ENCODE measurements around the gene ARID5B. TPM values are rescaled to one million over a fixed set of nuclear protein-coding genes. Genes with fewer than 3 reads are reported as not detected.
"Not testable (repeated sequence)": the region's sequence is repeated elsewhere in the genome, so short reads cannot be mapped to it uniquely, and the experiment has no call there.

ARID5B gene
- total and polyA plus RNA-seq, 2 donors (not counting 3 experiments of a cell fraction or from before 2014, with no cell fraction given) = 5.6 to 8.9 TPM

GRCh38 chr10:61867817-61868216 is 33.7 kb upstream of the ARID5B start:
- Histone ChIP-seq H3K4me3 (replicated peaks in 1 of 3; ENCODE audit: insufficient read depth in 1 of 3, low read depth in 1 of 3, low read length in 3 of 3) (peak overlapping the region in 1 of 3 experiments; percentile 31), H2AFZ (ENCODE audit: low read depth, low read length) (peak overlapping the region; percentile 38)
- H4K20me1 ChIP-seq (replicated peaks; ENCODE audit: control insufficient read depth, extremely low read depth, insufficient read depth, low read length); H3K79me2 ChIP-seq (ENCODE audit: control insufficient read depth, insufficient read depth, low read length); H3K27me3 ChIP-seq (ENCODE audit: control insufficient read depth in 2 of 2, insufficient read depth in 2 of 2, low read length in 2 of 2); H3K27ac ChIP-seq (ENCODE audit: insufficient read depth, low read depth, low read length); H3K4me1 ChIP-seq (ENCODE audit: control insufficient read depth, extremely low read depth, insufficient read depth, low read length); H3K9me3 ChIP-seq (replicated peaks; ENCODE audit: control insufficient read depth, insufficient read depth, low read length); BruUV-seq (replicated peaks); POLR2A ChIA-PET; H3K9me1 ChIP-seq (replicated peaks; ENCODE audit: control insufficient read depth, extremely low read depth, insufficient read depth, low read length); FAIRE-seq; H3K9ac ChIP-seq (replicated peaks; ENCODE audit: extremely low read depth, insufficient read depth, low read length); dilution Hi-C loops (cut with MboI; ENCODE audit: extremely low pct_ligation_motif_present, low sequenced_read_pairs); H3K36me3 ChIP-seq (ENCODE audit: control insufficient read depth in 2 of 2, extremely low read depth in 1 of 2, insufficient read depth in 2 of 2, low read length in 2 of 2); H3K4me2 ChIP-seq (ENCODE audit: insufficient read depth, low read length): not testable (repeated sequence)
- TF ChIP-seq CTCF (IDR thresholded peaks at IDR 0.05; ENCODE audit: extremely low read depth in 1 of 2, insufficient read depth in 1 of 2, low read depth in 1 of 2, low read length in 2 of 2) = peak in 1 of 2 donors; percentile 27
- peak; percentile 45 for DNase-seq (ENCODE audit: low read depth, low spot score)
- CTCF ChIA-PET = interaction anchor here (0.9 to 3.9 kb wide), 8 partner anchors 10 to 727 kb away, joined by 3 to 23 read pairs (median 4); no protein-coding TSS in a partner anchor
- intact Hi-C loops (cut with micrococcal nuclease) = loop anchor here (1.0 to 2.0 kb wide), 2 partner anchors 31 to 117 kb away; no protein-coding TSS in a partner anchor

GRCh38 chr10:61869041-61869675 is 32.3 kb upstream of the ARID5B start:
- ChIA-PET POLR2A (no interaction called here), CTCF (interaction anchor here (1.6 to 3.9 kb wide), 4 partner anchors 28 to 728 kb away, joined by 4 to 23 read pairs (median 13); no protein-coding TSS in a partner anchor)
- H3K9me3 ChIP-seq (replicated peaks; ENCODE audit: control insufficient read depth, insufficient read depth, low read length) = no peaks in the 10 kb centered on the region
- no TSS peak for BruUV-seq (replicated peaks)
- intact Hi-C loops (cut with micrococcal nuclease) = loop anchor here (2.0 kb wide), 1 partner anchor 32 kb away; no protein-coding TSS in a partner anchor
- no peaks in the 10 kb centered on the region for H4K20me1 ChIP-seq (replicated peaks; ENCODE audit: control insufficient read depth, extremely low read depth, insufficient read depth, low read length)
- H3K9ac ChIP-seq (replicated peaks; ENCODE audit: extremely low read depth, insufficient read depth, low read length) = no peak overlapping the region
- dilution Hi-C loops (cut with MboI; ENCODE audit: extremely low pct_ligation_motif_present, low sequenced_read_pairs) = no loop called here
- no peaks in the 10 kb centered on the region for H3K36me3 ChIP-seq (ENCODE audit: control insufficient read depth in 2 of 2, extremely low read depth in 1 of 2, insufficient read depth in 2 of 2, low read length in 2 of 2)
- no peaks in the 10 kb centered on the region for H3K9me1 ChIP-seq (replicated peaks; ENCODE audit: control insufficient read depth, extremely low read depth, insufficient read depth, low read length)
- H3K27ac ChIP-seq (ENCODE audit: insufficient read depth, low read depth, low read length) = no peak overlapping the region
- no peaks in the 10 kb centered on the region for H3K4me1 ChIP-seq (ENCODE audit: control insufficient read depth, extremely low read depth, insufficient read depth, low read length)
- no peaks in the 10 kb centered on the region for H3K27me3 ChIP-seq (ENCODE audit: control insufficient read depth in 2 of 2, insufficient read depth in 2 of 2, low read length in 2 of 2)
- H3K4me3 ChIP-seq (replicated peaks in 1 of 3; ENCODE audit: insufficient read depth in 1 of 3, low read depth in 1 of 3, low read length in 3 of 3) = no peak overlapping the region
- no peaks in the 10 kb centered on the region for H3K79me2 ChIP-seq (ENCODE audit: control insufficient read depth, insufficient read depth, low read length)
- H3K4me2 ChIP-seq (ENCODE audit: insufficient read depth, low read length) = no peak overlapping the region
- FAIRE-seq = no peak
- peak overlapping the region; percentile 15 for H2AFZ ChIP-seq (ENCODE audit: low read depth, low read length)
- DNase-seq (ENCODE audit: low read depth, low spot score) = no peak
- TF ChIP-seq POLR2A (IDR thresholded peaks at IDR 0.05; ENCODE audit: low read depth, low read length) (no peak), GATA2 (IDR thresholded peaks at IDR 0.05; ENCODE audit: insufficient read depth, insufficient read length, low read depth, low read length) (no peak), JUN (IDR thresholded peaks at IDR 0.05; ENCODE audit: borderline replicate concordance, insufficient read depth, insufficient read length, low read depth) (no peak), MYC (IDR thresholded peaks at IDR 0.05; ENCODE audit: low read depth, low read length) (no peak), CTCF (IDR thresholded peaks at IDR 0.05; ENCODE audit: extremely low read depth in 1 of 2, insufficient read depth in 1 of 2, low read depth in 1 of 2, low read length in 2 of 2) (no peak), MAX (IDR thresholded peaks at IDR 0.05; ENCODE audit: insufficient read depth, insufficient read length) (no peak), FOS (IDR thresholded peaks at IDR 0.05; ENCODE audit: borderline replicate concordance, insufficient read depth, low read length) (no peak), POLR2AphosphoS5 (IDR thresholded peaks at IDR 0.05; ENCODE audit: insufficient read depth, low read depth, low read length) (no peak)

Measured in endothelial cell of umbilical vein (primary cell).